Measurements from ENCODE around the gene C5orf24. TPM values are rescaled to one million over a fixed set of nuclear protein-coding genes. Genes with fewer than 3 reads are reported as not detected.

Gene C5orf24
- total RNA-seq = 38.2 and 44.2 TPM in 2 replicates
- 18.2 TPM for total RNA-seq (2013)
- polyA plus RNA-seq = 13.0 and 21.1 TPM in 2 replicates
- polyA minus RNA-seq = 11.4 and 14.6 TPM in 2 replicates

- peaks cover 44% of the 10 kb centered on the region for H3K79me2 ChIP-seq (ENCODE audit: control insufficient read depth, insufficient read depth, low read length)
- peak within 1 kb of the TSS; percentile 85 for H2AFZ ChIP-seq (ENCODE audit: insufficient read depth, low read depth, low read length, poor library complexity, severe bottlenecking)
- H3K9me3 ChIP-seq (ENCODE audit: control extremely low read depth in 1 of 3, control insufficient read depth in 2 of 3, insufficient read depth in 1 of 3, low read length in 2 of 3) = no peaks in the 10 kb centered on the region
- H3K27me3 Mint-ChIP-seq = no peaks in the 10 kb centered on the region
- peak within 1 kb of the TSS; percentile 87 for H3K9ac ChIP-seq (ENCODE audit: low read length)
- peaks cover 17 to 21% of the 10 kb centered on the region in 2 donors for H3K4me1 ChIP-seq (ENCODE audit: control insufficient read depth in 2 of 2, insufficient read depth in 2 of 2, low read length in 2 of 2)
- peak within 1 kb of the TSS; percentile 84 to 93 (median 87) for H3K4me3 ChIP-seq (ENCODE audit: control extremely low read depth in 1 of 5, extremely low read depth in 1 of 5, insufficient read depth in 1 of 5, low read depth in 2 of 5, low read length in 4 of 5)
- no peak for TF ChIP-seq CTCF (IDR thresholded peaks at IDR 0.05)
- TF ChIP-seq EZH2 (IDR thresholded peaks at IDR 0.05; ENCODE audit: borderline replicate concordance, insufficient read depth, low read depth, low read length, poor library complexity, severe bottlenecking) = no peak
- peak; percentile 91 for ATAC-seq (ENCODE audit: low read depth)
- ChIA-PET CTCF (interaction anchor here (0.9 to 3.8 kb wide), 12 partner anchors 10 to 87 kb away, joined by 3 to 36 read pairs (median 6); partner anchors contain the start of genes DDX46, PCBD2 and TXNDC15), POLR2A (interaction anchor here (0.6 to 2.1 kb wide), 9 partner anchors 22 to 619 kb away, joined by 3 to 32 read pairs (median 5); partner anchors contain the start of genes CAMLG, DDX46, PCBD2 and PPP2CA)
- H3K27me3 ChIP-seq (replicated peaks in 1 of 4; ENCODE audit: control extremely low read depth in 1 of 4, control insufficient read depth in 3 of 4, insufficient read depth in 4 of 4, low read length in 3 of 4) = no peaks in the 10 kb centered on the region
- peak; percentile 97 for DNase-seq
- H4K20me1 ChIP-seq (ENCODE audit: control insufficient read depth, insufficient read depth, low read length, poor library complexity, severe bottlenecking) = peaks cover under 1% of the 10 kb centered on the region
- H3K27ac ChIP-seq (ENCODE audit: low read length in 2 of 2) = peak within 1 kb of the TSS; percentile 86 to 93
- H3K4me3 Mint-ChIP-seq = peak within 1 kb of the TSS; percentile 95
- peak within 1 kb of the TSS; percentile 95 for H3K27ac Mint-ChIP-seq
- H3K36me3 ChIP-seq (replicated peaks in 1 of 2; ENCODE audit: control extremely low read depth in 1 of 2, control insufficient read depth in 1 of 2, extremely low read depth in 1 of 2, insufficient read depth in 2 of 2, low read length in 1 of 2) = peaks cover 0 to 3% of the 10 kb centered on the region in 2 experiments
- peaks cover 25% of the 10 kb centered on the region for H3K4me1 Mint-ChIP-seq
- no peaks in the 10 kb centered on the region for H3K9me3 Mint-ChIP-seq (ENCODE audit: insufficient read depth)
- intact Hi-C loops (cut with micrococcal nuclease) = loop anchor here (1.0 to 10.0 kb wide), 5 partner anchors 28 to 201 kb away; partner anchors contain the start of genes CAMLG, DDX46, PCBD2 and SEC24A
- peak within 1 kb of the TSS; percentile 85 for H3K4me2 ChIP-seq (replicated peaks; ENCODE audit: low read depth, low read length, poor library complexity, severe bottlenecking)
- WGBS (ENCODE audit: insufficient coverage) = under 1% methylated on average over 83 of the region's 84 CpGs
These were observed at the start of gene C5orf24 for GRCh38 chr5:134845852-134846640. TSS of gene C5orf24 (plus strand) at chr5:134845968. CDS start at chr5:134854901, 8,933 bp downstream.

DNA sequence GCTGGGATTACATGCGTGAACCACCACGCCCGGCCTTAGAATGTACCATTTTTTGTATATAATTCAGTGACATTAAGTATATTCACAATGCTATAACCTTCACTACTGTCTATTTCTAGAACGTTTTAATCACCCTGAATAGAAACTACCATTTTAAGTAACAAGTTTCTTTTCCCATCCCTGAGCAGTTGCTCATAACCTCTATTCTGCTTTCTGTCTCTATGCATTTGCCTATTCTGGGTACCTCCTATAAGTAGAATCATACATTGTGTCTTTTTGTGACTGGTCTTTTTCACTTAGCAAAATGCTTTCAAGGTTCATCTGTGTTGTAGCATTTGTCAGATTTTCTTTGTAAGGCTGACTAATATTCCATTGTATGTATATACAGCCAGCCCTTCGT, 47.3 kb upstream of the C5orf24 start:
- no peak overlapping the region for H3K9ac ChIP-seq (ENCODE audit: low read length)
- ATAC-seq (ENCODE audit: low read depth) = no peak
- no peaks in the 10 kb centered on the region for H3K4me1 ChIP-seq (ENCODE audit: control insufficient read depth in 2 of 2, insufficient read depth in 2 of 2, low read length in 2 of 2)
- no peak overlapping the region for H3K4me3 Mint-ChIP-seq
- H4K20me1 ChIP-seq (ENCODE audit: control insufficient read depth, insufficient read depth, low read length, poor library complexity, severe bottlenecking) = no peaks in the 10 kb centered on the region
- no peak overlapping the region for H3K27ac ChIP-seq (ENCODE audit: low read length in 2 of 2)
- no peak overlapping the region for H3K4me3 ChIP-seq (ENCODE audit: control extremely low read depth in 1 of 5, extremely low read depth in 1 of 5, insufficient read depth in 1 of 5, low read depth in 2 of 5, low read length in 4 of 5)
- no peaks in the 10 kb centered on the region for H3K9me3 Mint-ChIP-seq (ENCODE audit: insufficient read depth)
- no peaks in the 10 kb centered on the region for H3K4me1 Mint-ChIP-seq
- H3K9me3 ChIP-seq (ENCODE audit: control extremely low read depth in 1 of 3, control insufficient read depth in 2 of 3, insufficient read depth in 1 of 3, low read length in 2 of 3) = no peaks in the 10 kb centered on the region
- H3K4me2 ChIP-seq (replicated peaks; ENCODE audit: low read depth, low read length, poor library complexity, severe bottlenecking) = no peak overlapping the region
- peaks cover 12 to 52% of the 10 kb centered on the region in 2 experiments for H3K36me3 ChIP-seq (replicated peaks in 1 of 2; ENCODE audit: control extremely low read depth in 1 of 2, control insufficient read depth in 1 of 2, extremely low read depth in 1 of 2, insufficient read depth in 2 of 2, low read length in 1 of 2)
- no peak overlapping the region for H3K27ac Mint-ChIP-seq
- no peak for DNase-seq
- intact Hi-C loops (cut with micrococcal nuclease) = no loop called here
- no peaks in the 10 kb centered on the region for H3K27me3 ChIP-seq (replicated peaks in 1 of 4; ENCODE audit: control extremely low read depth in 1 of 4, control insufficient read depth in 3 of 4, insufficient read depth in 4 of 4, low read length in 3 of 4)
- ChIA-PET CTCF (no interaction called here), POLR2A (no interaction called here)
- no peaks in the 10 kb centered on the region for H3K27me3 Mint-ChIP-seq
- peaks cover 8% of the 10 kb centered on the region for H3K79me2 ChIP-seq (ENCODE audit: control insufficient read depth, insufficient read depth, low read length)
- no peak overlapping the region for H2AFZ ChIP-seq (ENCODE audit: insufficient read depth, low read depth, low read length, poor library complexity, severe bottlenecking)
- WGBS (ENCODE audit: insufficient coverage) = no CpG with 5 or more reads among the region's 5 CpGs
- TF ChIP-seq EZH2 (IDR thresholded peaks at IDR 0.05; ENCODE audit: borderline replicate concordance, insufficient read depth, low read depth, low read length, poor library complexity, severe bottlenecking) (no peak), CTCF (IDR thresholded peaks at IDR 0.05) (no peak)
